ENCODE results near the gene ERBIN. TPM values are rescaled to one million over a fixed set of nuclear protein-coding genes. Genes with fewer than 3 reads are reported as not detected.

ERBIN gene
- total and polyA plus RNA-seq, 2 of the 4 experiments (the other 2 are of a cell fraction) = 25.8 to 70.1 TPM

DNA sequence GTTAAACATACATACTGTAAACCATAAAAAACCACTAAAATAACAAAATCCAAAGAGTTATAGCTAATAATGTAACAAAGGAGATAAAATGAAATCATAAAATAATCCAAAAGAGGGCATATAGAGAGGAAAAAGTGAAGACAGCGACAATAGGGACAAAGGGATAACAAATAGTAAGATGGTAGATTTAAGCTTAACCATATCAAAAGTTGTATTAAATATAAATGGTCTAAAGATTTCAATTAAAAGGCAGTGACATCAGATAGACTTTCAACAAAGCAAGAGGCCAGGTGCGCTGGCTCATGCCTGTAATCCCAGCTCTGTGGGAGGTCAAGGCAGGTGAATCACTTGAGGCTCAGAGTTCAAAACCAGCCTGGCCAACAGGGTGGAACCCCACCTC, 163.0 kb downstream of the ERBIN start:
- no peaks in the 10 kb centered on the region for H3K27me3 ChIP-seq (ENCODE audit: control insufficient read depth, insufficient read depth, low read length)
- no peak overlapping the region for H3K9ac ChIP-seq (ENCODE audit: low read depth, low read length)
- ChIA-PET POLR2A (ENCODE audit: unreplicated experiment) (no interaction called here), CTCF (no interaction called here)
- no TSS peak for BruUV-seq (replicated peaks)
- no peak overlapping the region for H4K8ac ChIP-seq (ENCODE audit: low read depth in 2 of 2, low read length in 2 of 2)
- dilution Hi-C loops (cut with HindIII; ENCODE audit: low sequenced_read_pairs, unreplicated experiment) = no loop called here
- H2BK20ac ChIP-seq (ENCODE audit: low read depth, low read length) = no peak overlapping the region
- TF ChIP-seq, protein P1, sequence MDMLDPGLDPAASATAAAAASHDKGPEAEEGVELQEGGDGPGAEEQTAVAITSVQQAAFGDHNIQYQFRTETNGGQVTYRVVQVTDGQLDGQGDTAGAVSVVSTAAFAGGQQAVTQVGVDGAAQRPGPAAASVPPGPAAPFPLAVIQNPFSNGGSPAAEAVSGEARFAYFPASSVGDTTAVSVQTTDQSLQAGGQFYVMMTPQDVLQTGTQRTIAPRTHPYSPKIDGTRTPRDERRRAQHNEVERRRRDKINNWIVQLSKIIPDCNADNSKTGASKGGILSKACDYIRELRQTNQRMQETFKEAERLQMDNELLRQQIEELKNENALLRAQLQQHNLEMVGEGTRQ (IDR thresholded peaks at IDR 0.05; ENCODE audit: low read depth, low read length) = no peak
- TF ChIP-seq, protein P2, sequence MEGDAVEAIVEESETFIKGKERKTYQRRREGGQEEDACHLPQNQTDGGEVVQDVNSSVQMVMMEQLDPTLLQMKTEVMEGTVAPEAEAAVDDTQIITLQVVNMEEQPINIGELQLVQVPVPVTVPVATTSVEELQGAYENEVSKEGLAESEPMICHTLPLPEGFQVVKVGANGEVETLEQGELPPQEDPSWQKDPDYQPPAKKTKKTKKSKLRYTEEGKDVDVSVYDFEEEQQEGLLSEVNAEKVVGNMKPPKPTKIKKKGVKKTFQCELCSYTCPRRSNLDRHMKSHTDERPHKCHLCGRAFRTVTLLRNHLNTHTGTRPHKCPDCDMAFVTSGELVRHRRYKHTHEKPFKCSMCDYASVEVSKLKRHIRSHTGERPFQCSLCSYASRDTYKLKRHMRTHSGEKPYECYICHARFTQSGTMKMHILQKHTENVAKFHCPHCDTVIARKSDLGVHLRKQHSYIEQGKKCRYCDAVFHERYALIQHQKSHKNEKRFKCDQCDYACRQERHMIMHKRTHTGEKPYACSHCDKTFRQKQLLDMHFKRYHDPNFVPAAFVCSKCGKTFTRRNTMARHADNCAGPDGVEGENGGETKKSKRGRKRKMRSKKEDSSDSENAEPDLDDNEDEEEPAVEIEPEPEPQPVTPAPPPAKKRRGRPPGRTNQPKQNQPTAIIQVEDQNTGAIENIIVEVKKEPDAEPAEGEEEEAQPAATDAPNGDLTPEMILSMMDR (conservative IDR thresholded peaks at IDR 0.05; ENCODE audit: low read depth, low read length) = no peak
- no peak for TF ChIP-seq MXI1 (IDR thresholded peaks at IDR 0.05; ENCODE audit: borderline replicate concordance, low read depth, low read length)
- no peak for TF ChIP-seq RCOR1 (IDR thresholded peaks at IDR 0.05; ENCODE audit: insufficient replicate concordance, low read length)
- no peak for TF ChIP-seq RFX5 (IDR thresholded peaks at IDR 0.05; ENCODE audit: low read depth, low read length)
- no peaks in the 10 kb centered on the region for H4K20me1 ChIP-seq (ENCODE audit: insufficient read depth, low read length)
- H2BK120ac ChIP-seq (ENCODE audit: low read depth, low read length) = no peak overlapping the region
- no peak overlapping the region for H2AFZ ChIP-seq (replicated peaks; ENCODE audit: low read length, poor library complexity)
- WGBS, 2 experiments (ENCODE audit: extremely low coverage in 2 of 2, insufficient read length in 1 of 2) = no CpG with 5 or more reads among the region's 2 CpGs
- no peak overlapping the region for H2BK15ac ChIP-seq (ENCODE audit: low read depth, low read length)
- no peaks in the 10 kb centered on the region for H3K4me1 ChIP-seq (ENCODE audit: control insufficient read depth, insufficient read depth, low read length)
- no peak overlapping the region for H2AK9ac ChIP-seq (replicated peaks; ENCODE audit: low read depth, low read length, poor library complexity)
- H3K9me3 ChIP-seq (ENCODE audit: control insufficient read depth, insufficient read depth, low read length) = peaks cover 6% of the 10 kb centered on the region
- no peak overlapping the region for H3K23ac ChIP-seq (ENCODE audit: low read depth, low read length)
- H3K18ac ChIP-seq (ENCODE audit: low read depth, low read length) = no peak overlapping the region
- H3K79me1 ChIP-seq (ENCODE audit: low read depth in 1 of 2, low read length in 2 of 2) = 0 out of 4 replicates have a peak, but pooled peaks cover 0 to 3% of the 10 kb centered on the region in 2 experiments
- in situ Hi-C loops (cut with MboI; ENCODE audit: low sequenced_read_pairs) = no loop called here
- no peak overlapping the region for H3K27ac ChIP-seq (ENCODE audit: insufficient read depth, low read length)
- H2AK5ac ChIP-seq (ENCODE audit: low read depth, low read length) = no peak overlapping the region
- intact Hi-C loops (cut with micrococcal nuclease) = no loop called here
- H4K91ac ChIP-seq (ENCODE audit: insufficient read depth, low read depth, low read length) = no peak overlapping the region
- no peaks in the 10 kb centered on the region for H3K9me1 ChIP-seq (ENCODE audit: insufficient read depth, low read length)
- H3K36me3 ChIP-seq (ENCODE audit: control insufficient read depth, insufficient read depth, low read length) = peaks cover 20% of the 10 kb centered on the region
- no peak overlapping the region for H3K4me2 ChIP-seq (ENCODE audit: low read depth, low read length)
- no peak for DNase-seq
- no peak overlapping the region for H3K4me3 ChIP-seq (ENCODE audit: insufficient read depth, low read depth, low read length)
- no peak overlapping the region for H3K4ac ChIP-seq (ENCODE audit: low read depth, low read length)
- no peak overlapping the region for H3K56ac ChIP-seq (ENCODE audit: extremely low read depth, insufficient read depth, low read length)
- no peak overlapping the region for H4K5ac ChIP-seq (ENCODE audit: low read depth, low read length)
- no peak for ATAC-seq (ENCODE audit: low read depth)
- no peak overlapping the region for H2BK5ac ChIP-seq (ENCODE audit: low read depth, low read length, poor library complexity, severe bottlenecking)
- H3K14ac ChIP-seq (replicated peaks; ENCODE audit: low read depth, low read length) = no peak overlapping the region
